Progenitor cell of endocrine pancreas (in vitro differentiated cells): ENCODE measurements around the gene SCAPER. TPM values are rescaled to one million over a fixed set of nuclear protein-coding genes. Genes with fewer than 3 reads are reported as not detected.
"Not testable (repeated sequence)": the region's sequence is repeated elsewhere in the genome, so short reads cannot be mapped to it uniquely, and the experiment has no call there.

Experiments
- DNase-seq: peaks from one replicate; pipeline ENCODE4 v3.0.0; 2021; ENCODE audit warnings: low spot score; ENCODE audit not compliant: unreplicated experiment
- H3K27ac Mint-ChIP-seq: 2 replicates; pipeline ENCODE4 v1.8.0; 2021; ENCODE audit warnings: mild to moderate bottlenecking, moderate library complexity, mixed read lengths
- H3K27me3 Mint-ChIP-seq: 2 replicates; pipeline ENCODE4 v1.8.0; 2021; ENCODE audit warnings: mixed read lengths
- H3K36me3 Mint-ChIP-seq: 2 replicates; pipeline ENCODE4 v1.8.0; 2022; ENCODE audit warnings: mixed read lengths; ENCODE audit not compliant: insufficient read depth
- H3K4me1 Mint-ChIP-seq: 2 replicates; pipeline ENCODE4 v1.8.0; 2021; ENCODE audit warnings: low read depth, mixed read lengths
- H3K4me3 Mint-ChIP-seq: 2 replicates; pipeline ENCODE4 v1.8.0; 2021; ENCODE audit warnings: low read depth, mild to moderate bottlenecking, moderate library complexity, mixed read lengths
- H3K9me3 Mint-ChIP-seq: 2 replicates; pipeline ENCODE4 v1.8.0; 2021; ENCODE audit warnings: low read depth, mixed read lengths
- CTCF ChIP-seq: fragments of 200-600 bp; sonication (generic); IDR thresholded peaks from one replicate; pipeline ENCODE4 v1.5.0; 2021; ENCODE audit warnings: antibody characterized with exemption, mild to moderate bottlenecking; ENCODE audit not compliant: unreplicated experiment
- total RNA-seq: library from RNA; stranded (reverse); gene quantifications from 2 replicates; pipeline ENCODE4 v1.2.1, GENCODE V29; 2021

SCAPER gene
- total RNA-seq, 1 donor from 2014 or later, result 43.1 TPM

- Mint-ChIP-seq H3K9me3 (peaks cover 3% of the 10 kb centered on the region), H3K27ac (peak overlapping the region; percentile 98), H3K4me3 (peak overlapping the region; percentile 92), H3K4me1 (peaks cover 8% of the 10 kb centered on the region), H3K27me3 (peaks cover 7% of the 10 kb centered on the region), H3K36me3 (no peaks in the 10 kb centered on the region)
- no peak for DNase-seq
- TF ChIP-seq CTCF, result no peak
Observed at GRCh38 chr15:76905855-76906254, 715 bp upstream of the SCAPER start.

- Mint-ChIP-seq H3K27me3 (peaks cover 7% of the 10 kb centered on the region), H3K4me1 (peaks cover 13% of the 10 kb centered on the region), H3K9me3 (peaks cover 3% of the 10 kb centered on the region), H3K4me3 (peak overlapping the region; percentile 92), H3K36me3 (peaks cover 2% of the 10 kb centered on the region), H3K27ac (peak overlapping the region; percentile 98)
- TF ChIP-seq CTCF, result no peak
- DNase-seq, result peak; percentile 13
Observed at GRCh38 chr15:76904461-76905012, 603 bp downstream of the SCAPER start.

GRCh38 chr15:76903251-76903681, 1.9 kb downstream of the SCAPER start:
- no peak for DNase-seq
- H3K4me1 Mint-ChIP-seq, result peaks cover 13% of the 10 kb centered on the region
- no peak for TF ChIP-seq CTCF
- H3K27me3 Mint-ChIP-seq, result peaks cover 7% of the 10 kb centered on the region
- H3K27ac Mint-ChIP-seq, result no peak overlapping the region
- peaks cover 12% of the 10 kb centered on the region for H3K36me3 Mint-ChIP-seq
- H3K4me3 Mint-ChIP-seq, result peak overlapping the region; percentile 92
- peaks cover 10% of the 10 kb centered on the region for H3K9me3 Mint-ChIP-seq

GRCh38 chr15:76901965-76902364, 3.2 kb downstream of the SCAPER start:
- DNase-seq, result no peak
- Mint-ChIP-seq H3K27ac (no peak overlapping the region), H3K9me3 (peaks cover 14% of the 10 kb centered on the region), H3K36me3 (peaks cover 19% of the 10 kb centered on the region), H3K4me1 (peaks cover 17% of the 10 kb centered on the region), H3K27me3 (peaks cover 3% of the 10 kb centered on the region), H3K4me3 (no peak overlapping the region)
- no peak for TF ChIP-seq CTCF

GRCh38 chr15:76899931-76900310, 5.2 kb downstream of the SCAPER start:
- Mint-ChIP-seq H3K36me3 (peaks cover 26% of the 10 kb centered on the region), H3K4me1 (peaks cover 17% of the 10 kb centered on the region), H3K27ac (peak overlapping the region; percentile 84)

GRCh38 chr15:76899176-76899930, 5.8 kb downstream of the SCAPER start:
- Mint-ChIP-seq H3K36me3 (peaks cover 31% of the 10 kb centered on the region), H3K9me3 (peaks cover 19% of the 10 kb centered on the region), H3K27ac (peak overlapping the region; percentile 84)

More at GRCh38 chr15:76899931-76900310, 5.2 kb downstream of the SCAPER start:
- peaks cover 15% of the 10 kb centered on the region for H3K9me3 Mint-ChIP-seq
- not testable (repeated sequence) for DNase-seq, H3K4me3 Mint-ChIP-seq, H3K27me3 Mint-ChIP-seq

More at GRCh38 chr15:76899176-76899930, 5.8 kb downstream of the SCAPER start:
- peaks cover 15% of the 10 kb centered on the region for H3K4me1 Mint-ChIP-seq
- DNase-seq, H3K27me3 Mint-ChIP-seq, H3K4me3 Mint-ChIP-seq: not testable (repeated sequence)
